ENCODE measurements around the gene PTOV1.

PTOV1 gene

DNA sequence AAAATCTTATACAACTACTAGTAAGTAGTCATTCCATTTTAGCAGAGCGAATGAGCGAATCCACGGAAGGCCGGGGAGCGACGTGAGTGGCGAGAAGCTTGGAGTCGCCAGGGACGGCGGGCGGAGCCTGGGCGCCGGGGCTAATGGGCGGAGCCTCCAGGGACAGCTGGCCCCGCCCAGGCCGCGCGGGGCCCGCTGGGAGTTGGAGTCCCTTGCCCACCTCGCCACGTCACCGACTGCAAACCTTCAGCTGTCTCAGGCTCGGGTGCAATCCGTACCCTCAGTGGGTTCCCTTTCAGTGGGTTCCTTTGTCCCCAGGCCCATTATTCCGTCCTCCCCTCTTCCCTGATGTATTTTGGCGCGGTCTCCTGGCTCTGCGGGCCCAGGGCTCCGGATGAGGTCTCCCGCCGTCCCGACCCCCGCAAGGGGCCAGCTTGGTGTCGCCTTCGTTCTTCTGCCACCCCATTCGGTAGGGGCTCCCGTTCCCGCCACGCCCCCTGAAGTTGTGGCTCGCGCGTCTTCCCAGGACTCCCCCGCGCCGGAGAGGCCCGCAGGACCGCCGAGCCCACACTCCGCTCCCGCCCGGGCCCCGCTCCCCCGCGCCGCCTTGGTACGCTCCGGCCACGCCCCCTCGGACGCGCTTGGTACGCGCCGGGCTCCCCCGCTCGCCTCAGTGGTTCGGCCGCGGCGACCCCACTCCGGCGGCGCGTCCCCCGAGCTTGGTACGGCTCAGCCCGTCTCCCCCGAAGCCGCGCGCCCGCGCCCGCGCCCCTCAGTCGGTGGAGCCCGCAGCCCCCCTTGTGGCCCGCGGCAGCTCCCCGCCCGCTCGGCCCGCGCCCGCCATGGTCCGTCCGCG, at the start of gene PTOV1:
Gene PTOV1, plus strand, starts transcription at position 673 of the 856 bp plus-strand sequence.
- DNase-seq (ENCODE audit: low read depth in 2 of 2): peak; percentile 78 to 84

DNA sequence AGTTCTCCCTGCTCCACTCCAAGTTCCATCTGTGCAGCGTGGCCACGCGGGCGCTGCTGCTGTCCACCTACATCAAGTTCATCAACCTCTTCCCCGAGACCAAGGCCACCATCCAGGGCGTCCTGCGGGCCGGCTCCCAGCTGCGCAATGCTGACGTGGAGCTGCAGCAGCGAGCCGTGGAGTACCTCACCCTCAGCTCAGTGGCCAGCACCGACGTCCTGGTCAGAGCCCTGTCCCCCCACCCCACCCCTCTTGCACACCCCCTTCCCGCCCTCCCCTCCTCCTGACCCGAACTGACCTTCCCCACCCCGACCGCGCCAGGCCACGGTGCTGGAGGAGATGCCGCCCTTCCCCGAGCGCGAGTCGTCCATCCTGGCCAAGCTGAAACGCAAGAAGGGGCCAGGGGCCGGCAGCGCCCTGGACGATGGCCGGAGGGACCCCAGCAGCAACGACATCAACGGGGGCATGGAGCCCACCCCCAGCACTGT, 49.5 kb upstream of the PTOV1 start:
- no peak for DNase-seq (ENCODE audit: low read depth in 2 of 2)

DNA sequence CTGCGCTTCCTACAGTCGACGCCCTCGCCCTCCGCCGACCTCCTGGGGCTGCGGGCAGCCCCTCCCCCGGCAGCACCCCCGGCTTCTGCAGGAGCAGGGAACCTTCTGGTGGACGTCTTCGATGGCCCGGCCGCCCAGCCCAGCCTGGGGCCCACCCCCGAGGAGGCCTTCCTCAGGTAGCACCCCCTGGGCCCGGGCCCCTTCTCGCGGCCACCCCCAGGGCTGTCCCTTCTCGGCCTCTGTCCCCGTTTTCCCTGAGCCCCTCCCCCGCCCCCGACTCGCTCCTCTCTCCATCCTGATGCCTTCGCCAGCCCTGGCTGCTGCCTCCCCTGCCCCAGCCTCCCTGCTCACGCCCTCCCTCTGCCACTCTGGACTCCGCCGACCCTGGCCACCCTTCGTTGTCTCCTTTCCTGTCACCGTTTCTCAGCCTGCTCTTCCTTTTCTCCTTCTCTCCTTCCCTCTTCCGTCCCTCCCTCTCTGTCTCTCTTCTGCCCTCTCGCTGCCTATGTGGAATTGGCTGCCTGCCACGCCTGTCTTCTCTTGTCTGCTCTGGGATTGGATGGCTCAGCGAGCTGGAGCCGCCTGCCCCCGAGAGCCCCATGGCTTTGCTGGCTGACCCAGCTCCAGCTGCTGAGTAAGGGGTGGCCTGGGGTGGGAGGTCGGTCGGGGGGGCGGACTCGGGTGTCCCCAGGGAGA, 48.8 kb upstream of the PTOV1 start:
- DNase-seq (ENCODE audit: low read depth in 2 of 2): no peak

GRCh38 chr19:49802836-49803528, 48.0 kb upstream of the PTOV1 start:
- DNase-seq (ENCODE audit: low read depth in 2 of 2): no peak

- no peak for DNase-seq (ENCODE audit: low read depth in 2 of 2)
These were observed 47.5 kb upstream of the PTOV1 start for GRCh38 chr19:49803529-49803856.

- DNase-seq (ENCODE audit: low read depth in 2 of 2): no peak
These were observed 44.9 kb upstream of the PTOV1 start for GRCh38 chr19:49805822-49806619.

DNA sequence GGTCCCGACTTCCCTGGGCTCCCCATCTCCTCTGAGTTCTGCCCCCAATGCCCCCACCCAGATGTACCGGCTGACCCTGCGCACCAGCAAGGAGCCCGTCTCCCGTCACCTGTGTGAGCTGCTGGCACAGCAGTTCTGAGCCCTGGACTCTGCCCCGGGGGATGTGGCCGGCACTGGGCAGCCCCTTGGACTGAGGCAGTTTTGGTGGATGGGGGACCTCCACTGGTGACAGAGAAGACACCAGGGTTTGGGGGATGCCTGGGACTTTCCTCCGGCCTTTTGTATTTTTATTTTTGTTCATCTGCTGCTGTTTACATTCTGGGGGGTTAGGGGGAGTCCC, 44.4 kb upstream of the PTOV1 start:
- DNase-seq (ENCODE audit: low read depth in 2 of 2): no peak

- no peak for DNase-seq (ENCODE audit: low read depth in 2 of 2)
These were observed 43.7 kb upstream of the PTOV1 start for GRCh38 chr19:49807058-49807903.

DNA sequence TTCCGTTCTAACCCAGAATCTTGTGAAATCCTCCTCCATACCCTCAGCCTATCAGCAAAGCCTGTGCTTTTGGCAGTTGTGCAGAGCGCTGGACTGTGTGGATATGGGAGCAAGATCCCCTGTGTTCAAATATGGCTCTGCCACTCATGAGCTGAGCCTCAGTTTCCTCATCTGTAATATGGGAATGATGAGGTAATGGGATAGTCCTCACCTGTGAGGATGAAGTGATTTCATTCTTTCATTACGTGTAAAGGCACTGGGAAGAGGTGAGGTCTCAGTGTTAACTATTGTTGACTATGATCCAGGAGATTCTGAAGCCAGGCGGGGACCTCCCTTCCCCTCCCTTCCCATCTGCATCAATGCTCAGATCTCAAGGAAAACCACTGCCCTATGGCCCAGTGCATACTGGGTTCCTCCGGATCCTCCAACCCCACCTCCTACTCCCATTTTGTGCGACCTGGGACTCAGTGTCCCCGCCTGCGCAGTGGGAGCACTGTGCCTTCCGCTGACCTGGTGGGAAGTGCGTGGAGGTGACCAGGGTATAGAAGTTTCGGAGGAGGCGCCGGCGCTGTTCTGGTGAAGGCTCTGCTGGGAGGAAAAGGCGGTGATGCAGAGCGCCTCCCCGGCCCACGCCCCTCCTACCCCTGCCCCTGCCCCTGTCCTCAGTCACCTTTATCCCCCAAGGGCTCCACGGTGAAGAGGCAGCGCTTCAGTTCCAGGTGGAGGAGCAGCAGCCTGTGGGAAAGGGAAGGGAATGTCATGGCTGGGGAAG, 42.9 kb upstream of the PTOV1 start:
- no peak for DNase-seq (ENCODE audit: low read depth in 2 of 2)

- peak; percentile 64 to 82 for DNase-seq (ENCODE audit: low read depth in 2 of 2)
These were observed 42.2 kb upstream of the PTOV1 start for GRCh38 chr19:49808711-49809159.

DNA sequence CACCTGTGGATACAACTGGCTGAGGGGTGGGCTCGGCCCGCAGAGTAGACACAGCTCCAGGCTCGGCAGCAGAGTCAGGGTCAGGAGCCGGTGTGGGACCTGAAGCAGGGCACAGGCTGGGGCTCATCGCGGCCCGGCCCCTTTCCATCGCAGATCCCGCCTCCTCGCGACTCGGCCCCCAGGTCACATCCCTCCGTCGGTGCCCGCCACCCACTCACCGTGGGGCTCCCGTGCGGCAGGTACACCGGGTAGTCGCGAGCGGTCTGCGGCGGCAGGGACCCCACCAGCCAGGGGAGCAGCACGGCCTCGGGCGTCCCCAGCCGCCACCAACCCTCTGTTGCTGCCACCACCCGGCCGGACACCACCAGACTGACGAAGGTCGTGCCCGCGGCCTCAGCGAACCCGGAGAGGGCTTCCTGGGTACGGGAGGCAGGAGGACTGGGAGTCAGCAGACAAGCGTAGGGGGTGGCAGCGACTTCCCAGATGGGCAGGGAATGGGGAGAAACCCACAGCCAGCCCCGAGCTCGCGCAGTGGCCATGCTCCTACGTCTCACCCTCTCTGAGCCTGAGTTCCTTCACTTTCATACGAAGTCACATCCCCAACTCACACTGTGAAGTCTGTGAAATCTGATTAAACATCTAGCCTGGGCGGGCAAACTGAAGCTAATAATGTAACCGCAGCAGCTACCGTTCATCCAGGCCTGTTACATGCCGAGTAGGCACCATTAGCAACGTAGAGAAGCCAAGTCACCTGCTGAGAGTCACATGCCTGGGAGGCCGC, 41.6 kb upstream of the PTOV1 start:
- peak; percentile 17 to 35 for DNase-seq (ENCODE audit: low read depth in 2 of 2)

GRCh38 chr19:49809941-49810389, 41.0 kb upstream of the PTOV1 start:
- no peak for DNase-seq (ENCODE audit: low read depth in 2 of 2)

DNA sequence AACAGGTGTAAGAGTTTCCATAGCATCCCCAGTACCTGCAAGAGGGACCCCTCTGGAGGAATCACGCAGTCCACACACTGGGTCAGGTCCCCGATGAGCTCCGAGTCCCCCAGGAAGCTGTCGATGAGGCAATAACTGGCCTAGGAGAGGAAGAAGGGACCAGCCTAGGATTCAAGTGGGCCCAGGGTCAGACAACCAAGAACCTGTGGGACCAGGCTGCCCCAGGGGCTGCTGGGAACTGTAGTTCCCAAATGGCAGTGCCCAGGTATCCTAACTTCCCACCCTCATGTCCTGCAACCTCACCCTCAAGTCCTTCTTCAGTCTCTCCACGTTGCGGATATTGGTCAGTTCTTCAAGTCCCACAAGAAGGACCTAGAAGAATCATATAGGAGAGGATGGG, 39.6 kb upstream of the PTOV1 start:
- no peak for DNase-seq (ENCODE audit: low read depth in 2 of 2)

- no peak for DNase-seq (ENCODE audit: low read depth in 2 of 2)
These were observed 38.4 kb upstream of the PTOV1 start for GRCh38 chr19:49812452-49812996.

DNA sequence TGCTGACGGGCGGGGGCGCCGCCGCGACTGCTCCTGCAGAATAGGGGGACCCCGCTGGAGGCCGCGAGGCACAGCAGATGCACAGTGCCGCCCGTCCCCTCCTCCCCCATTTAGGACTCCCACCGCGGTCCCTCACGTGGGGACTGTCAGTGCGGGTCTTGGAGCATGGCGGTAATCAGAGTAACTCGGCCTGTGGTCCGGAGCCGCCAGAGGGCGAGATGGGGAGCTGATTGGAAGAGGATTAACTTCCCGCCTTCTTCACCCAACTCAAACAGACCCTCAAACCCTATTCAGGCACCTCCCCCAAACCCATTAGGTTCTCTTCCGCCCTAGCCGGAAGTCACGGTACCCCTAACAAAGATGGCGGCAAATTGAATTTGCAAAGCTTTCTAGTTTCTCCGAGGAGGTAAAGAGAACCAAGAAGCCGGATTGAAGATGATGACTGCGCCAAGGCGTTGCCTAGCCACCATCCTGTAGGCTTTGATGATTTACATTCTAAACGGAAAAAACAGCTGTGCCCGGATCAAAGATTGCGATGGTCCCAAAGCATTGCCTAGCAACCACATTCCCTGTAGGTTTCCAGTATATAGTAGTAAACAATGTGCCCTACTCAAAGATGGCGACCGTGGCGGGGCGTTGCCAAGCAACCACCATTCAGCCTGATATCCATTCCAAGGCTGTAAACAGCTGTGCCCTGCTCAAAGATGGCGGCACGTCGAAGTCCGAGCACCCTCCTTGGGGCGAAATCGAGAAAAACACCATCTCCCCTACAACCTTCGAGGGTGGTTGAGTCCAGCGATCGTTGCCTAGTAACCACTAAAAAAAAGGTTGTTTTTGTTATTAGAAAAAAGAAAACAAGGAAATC, 37.7 kb upstream of the PTOV1 start, which contains the start of gene FUZ:
Gene FUZ, minus strand, starts transcription at position 296 of the 865 bp plus-strand sequence. Its CDS starts 186 bp downstream, at position 110.
- peak; percentile 81 to 89 for DNase-seq (ENCODE audit: low read depth in 2 of 2)

- no peak for DNase-seq (ENCODE audit: low read depth in 2 of 2)
These were observed 36.9 kb upstream of the PTOV1 start for GRCh38 chr19:49814010-49814409.

DNA sequence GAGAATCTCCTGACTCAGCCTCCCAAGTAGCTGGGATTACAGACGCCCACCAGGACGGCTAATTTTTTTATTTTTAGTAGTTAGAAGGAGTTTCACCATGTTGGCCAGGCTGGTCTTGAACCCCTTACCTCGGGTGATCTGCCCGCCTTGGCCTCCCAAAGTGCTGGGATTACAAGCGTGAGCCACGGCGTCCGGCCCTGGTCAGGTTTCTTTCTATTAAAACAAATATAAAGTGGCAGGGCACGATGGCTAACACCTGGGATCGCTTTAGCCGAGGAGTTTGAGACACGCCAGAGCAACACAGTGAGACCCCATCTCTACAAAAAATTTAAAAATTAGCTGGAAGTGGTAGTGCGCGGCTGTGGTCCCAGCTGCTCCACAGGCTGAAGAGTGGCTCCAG, 34.4 kb upstream of the PTOV1 start:
- DNase-seq (ENCODE audit: low read depth in 2 of 2): no peak
